GM12874 (cell line): ENCODE measurements around the gene RALA.

ENCODE experiments used
- CTCF ChIP-seq: IDR thresholded peaks from 2 replicates; pipeline ENCODE4 v1.5.1; 2011; ENCODE audit warnings: low read depth, mild to moderate bottlenecking, control low read depth, low read length, moderate library complexity; ENCODE audit not compliant: insufficient read depth

Gene RALA

DNA sequence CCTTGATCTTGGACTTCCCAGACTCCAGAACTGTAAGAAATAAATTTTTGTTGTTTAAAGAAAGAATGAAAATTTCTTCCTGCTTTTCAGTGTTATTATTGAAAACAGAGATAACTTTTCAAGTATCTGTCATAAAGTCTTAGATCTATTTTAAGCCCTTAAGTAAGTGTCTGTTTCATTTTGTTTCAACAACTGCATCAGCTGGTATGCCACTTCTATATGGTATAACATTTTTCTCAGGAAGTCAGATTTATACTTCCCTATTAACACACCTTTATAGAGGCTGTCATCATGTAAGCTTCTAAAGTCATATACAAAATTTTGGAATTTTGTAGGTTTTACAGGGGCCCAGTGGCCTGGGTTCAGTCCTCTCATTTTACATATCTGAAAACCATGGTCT is 24.4 kb downstream of the RALA start:
- no peak for TF ChIP-seq CTCF

GRCh38 chr7:39650676-39651075 is 27.3 kb downstream of the RALA start:
- no peak for TF ChIP-seq CTCF

GRCh38 chr7:39651265-39651664 is 27.9 kb downstream of the RALA start:
- TF ChIP-seq CTCF, result no peak

DNA sequence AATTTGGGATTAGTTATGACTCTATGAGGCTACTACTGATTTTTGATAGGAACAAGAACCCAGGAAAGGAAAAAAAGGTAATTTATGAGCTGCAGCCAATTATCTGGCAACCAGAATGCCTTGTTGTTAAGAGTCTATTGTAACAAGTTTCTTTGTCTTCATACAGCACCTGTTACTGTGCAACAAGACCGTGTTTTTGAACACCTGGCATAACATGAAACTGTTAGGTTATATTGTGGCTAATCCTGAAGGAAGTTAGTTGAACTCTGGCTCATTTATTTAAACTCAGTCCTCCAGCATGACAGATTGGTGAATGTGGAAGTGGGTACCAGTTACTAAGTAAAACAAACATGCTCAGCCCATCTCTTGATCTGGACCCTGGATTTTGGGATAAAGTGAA is 33.0 kb downstream of the RALA start:
- no peak for TF ChIP-seq CTCF

- no peak for TF ChIP-seq CTCF
These were observed 36.1 kb downstream of the RALA start for GRCh38 chr7:39659356-39660013.

GRCh38 chr7:39661960-39662359 is 38.6 kb downstream of the RALA start:
- no peak for TF ChIP-seq CTCF

DNA sequence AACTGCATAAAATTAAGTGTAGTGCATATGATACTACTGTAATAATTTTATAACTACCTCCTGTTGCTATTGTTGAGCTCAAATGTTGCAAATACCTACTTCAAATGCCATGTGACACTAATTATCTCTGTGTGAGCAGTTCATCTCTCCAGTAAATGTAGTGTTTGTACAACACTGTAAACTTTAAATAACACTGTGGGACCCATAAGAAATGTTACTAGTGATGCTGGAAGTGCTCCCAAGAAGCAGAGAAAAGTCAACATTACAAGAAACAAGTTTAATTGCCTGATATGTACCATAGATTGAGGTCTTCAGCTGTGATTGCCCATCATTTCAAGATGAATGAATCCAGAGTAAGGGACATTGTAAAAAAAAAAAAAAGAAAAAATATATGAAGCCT is 39.9 kb downstream of the RALA start:
- no peak for TF ChIP-seq CTCF
